ENCODE measurements around the gene GMEB2.

Gene GMEB2

GRCh38 chr20:63570281-63571086, 56.4 kb downstream of the GMEB2 start:
- no peak overlapping the region for H3K27ac ChIP-seq
- TF ChIP-seq ZFX (IDR thresholded peaks at IDR 0.05; ENCODE audit: borderline replicate concordance) (no peak), CTCF (IDR thresholded peaks at IDR 0.05) (no peak)

GRCh38 chr20:63568986-63569949, 57.6 kb downstream of the GMEB2 start:
- no peak overlapping the region for H3K27ac ChIP-seq
- TF ChIP-seq ZFX (IDR thresholded peaks at IDR 0.05; ENCODE audit: borderline replicate concordance) (no peak), CTCF (IDR thresholded peaks at IDR 0.05) (no peak)

- H3K27ac ChIP-seq, result no peak overlapping the region
- TF ChIP-seq ZFX (IDR thresholded peaks at IDR 0.05; ENCODE audit: borderline replicate concordance) (no peak), CTCF (IDR thresholded peaks at IDR 0.05) (no peak)
Observed at GRCh38 chr20:63568170-63568981, 58.5 kb downstream of the GMEB2 start.

- TF ChIP-seq CTCF (IDR thresholded peaks at IDR 0.05) (no peak), ZFX (IDR thresholded peaks at IDR 0.05; ENCODE audit: borderline replicate concordance) (no peak)
- peak overlapping the region; percentile 35; the same call in 1 of the 2 replicates for H3K27ac ChIP-seq
Observed at GRCh38 chr20:63567386-63568169, 59.3 kb downstream of the GMEB2 start.

GRCh38 chr20:63567136-63567385, 59.8 kb downstream of the GMEB2 start:
- H3K27ac ChIP-seq, result peak overlapping the region; percentile 35; the same call in 1 of the 2 replicates
- TF ChIP-seq ZFX (IDR thresholded peaks at IDR 0.05; ENCODE audit: borderline replicate concordance), result no peak
- TF ChIP-seq CTCF (IDR thresholded peaks at IDR 0.05), result peak; percentile 55

GRCh38 chr20:63566395-63567135, 60.3 kb downstream of the GMEB2 start:
- TF ChIP-seq ZFX (IDR thresholded peaks at IDR 0.05; ENCODE audit: borderline replicate concordance), result no peak
- TF ChIP-seq CTCF (IDR thresholded peaks at IDR 0.05), result no peak
- peak overlapping the region; percentile 35; the same call in 1 of the 2 replicates for H3K27ac ChIP-seq

Data from 22Rv1 (cell line).